Measurements from ENCODE around the gene PMS1.
A peak's percentile ranks its signal among the peaks of the same experiment; 100 is the strongest.

PMS1 gene

DNA sequence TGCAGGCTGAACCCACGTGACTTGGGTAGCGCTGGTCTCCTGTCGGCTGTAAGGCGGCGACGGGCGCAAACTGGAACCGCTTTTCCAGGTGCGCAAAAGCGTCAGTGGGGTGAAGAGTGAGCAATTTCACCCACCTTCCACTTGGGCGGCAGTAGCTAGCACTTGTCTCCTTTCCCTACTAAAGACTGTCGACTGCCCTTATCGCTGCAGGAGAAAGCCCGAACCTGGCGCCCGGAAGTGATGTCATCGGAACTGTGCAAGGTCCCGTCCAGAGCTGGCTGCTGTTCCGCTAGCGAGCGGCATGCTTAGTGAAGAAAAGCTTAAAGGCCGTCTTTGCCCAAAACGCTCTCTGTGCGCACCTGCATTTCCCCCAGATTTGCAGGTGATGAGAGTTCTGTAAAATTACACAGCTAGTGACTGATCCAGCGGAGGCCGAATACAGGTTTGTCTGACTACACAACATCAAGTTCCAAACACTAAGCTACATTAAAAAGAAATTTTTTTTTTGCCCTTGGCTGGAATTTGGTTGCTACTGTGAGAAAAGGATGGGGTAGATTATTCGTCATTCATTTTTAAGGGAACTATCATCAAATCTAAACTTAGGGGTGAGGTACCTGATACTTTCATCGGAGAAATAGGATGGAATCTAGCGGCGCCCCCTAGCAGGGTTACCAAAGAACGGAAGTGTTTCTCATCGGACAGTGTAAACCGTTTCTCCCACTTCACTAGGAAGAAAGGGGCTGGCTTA, 21.5 kb upstream of the PMS1 start, which contains the start of gene OSGEPL1:
OSGEPL1 (minus strand) TSS at position 242 of the 748 bp plus-strand sequence. CDS start 1,152 bp downstream, outside the sequence.
- peak; percentile 82 for DNase-seq
- Mint-ChIP-seq H3K4me1 (peaks cover 10% of the 10 kb centered on the region), H3K9me3 (no peaks in the 10 kb centered on the region), H3K36me3 (ENCODE audit: low read depth) (peaks cover 47% of the 10 kb centered on the region), H3K27ac (peak within 1 kb of the TSS; percentile 99), H3K27me3 (ENCODE audit: low read depth, poor library complexity) (no peaks in the 10 kb centered on the region), H3K4me3 (peak within 1 kb of the TSS; percentile 91)
- TF ChIP-seq, protein P1, sequence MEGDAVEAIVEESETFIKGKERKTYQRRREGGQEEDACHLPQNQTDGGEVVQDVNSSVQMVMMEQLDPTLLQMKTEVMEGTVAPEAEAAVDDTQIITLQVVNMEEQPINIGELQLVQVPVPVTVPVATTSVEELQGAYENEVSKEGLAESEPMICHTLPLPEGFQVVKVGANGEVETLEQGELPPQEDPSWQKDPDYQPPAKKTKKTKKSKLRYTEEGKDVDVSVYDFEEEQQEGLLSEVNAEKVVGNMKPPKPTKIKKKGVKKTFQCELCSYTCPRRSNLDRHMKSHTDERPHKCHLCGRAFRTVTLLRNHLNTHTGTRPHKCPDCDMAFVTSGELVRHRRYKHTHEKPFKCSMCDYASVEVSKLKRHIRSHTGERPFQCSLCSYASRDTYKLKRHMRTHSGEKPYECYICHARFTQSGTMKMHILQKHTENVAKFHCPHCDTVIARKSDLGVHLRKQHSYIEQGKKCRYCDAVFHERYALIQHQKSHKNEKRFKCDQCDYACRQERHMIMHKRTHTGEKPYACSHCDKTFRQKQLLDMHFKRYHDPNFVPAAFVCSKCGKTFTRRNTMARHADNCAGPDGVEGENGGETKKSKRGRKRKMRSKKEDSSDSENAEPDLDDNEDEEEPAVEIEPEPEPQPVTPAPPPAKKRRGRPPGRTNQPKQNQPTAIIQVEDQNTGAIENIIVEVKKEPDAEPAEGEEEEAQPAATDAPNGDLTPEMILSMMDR (IDR thresholded peaks at IDR 0.05), result no peak

DNA sequence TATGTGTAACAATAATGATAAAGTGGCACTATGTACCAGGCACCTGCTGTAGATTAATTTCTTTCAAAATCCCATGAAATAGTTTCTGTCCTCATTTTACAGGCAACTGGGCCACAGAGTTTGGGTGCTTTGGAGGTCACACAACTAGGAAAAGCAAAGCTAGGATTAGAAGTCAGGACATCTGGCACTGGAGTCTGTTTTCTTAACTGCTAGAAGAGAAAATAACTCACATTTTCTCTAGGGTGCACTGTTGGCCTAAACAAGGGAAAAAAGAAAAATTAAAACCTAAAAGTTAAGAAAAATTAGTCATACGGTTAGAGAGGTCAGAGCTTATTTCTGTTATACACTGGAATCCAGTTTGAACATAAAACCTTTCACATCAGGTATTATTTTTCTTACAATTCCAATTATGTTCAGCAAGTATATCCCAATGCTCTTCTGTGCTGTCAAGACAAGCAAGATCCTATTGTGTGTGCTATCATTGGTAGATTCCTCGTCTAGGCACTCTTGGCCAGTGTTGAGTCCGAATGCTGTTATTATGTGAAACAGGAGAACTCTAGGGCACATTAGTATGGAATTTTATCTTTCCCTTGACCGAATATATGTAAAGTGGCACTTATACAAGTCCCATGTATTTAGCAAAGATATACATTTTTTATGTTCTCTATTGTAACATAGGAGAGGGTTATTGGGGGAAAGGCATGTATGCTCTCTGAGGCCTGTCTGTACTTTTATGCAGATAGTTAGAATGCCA, 20.2 kb upstream of the PMS1 start:
- Mint-ChIP-seq H3K27ac (peak overlapping the region; percentile 18), H3K4me1 (peaks cover 10% of the 10 kb centered on the region), H3K4me3 (peak overlapping the region; percentile 23), H3K27me3 (ENCODE audit: low read depth, poor library complexity) (no peaks in the 10 kb centered on the region), H3K9me3 (no peaks in the 10 kb centered on the region), H3K36me3 (ENCODE audit: low read depth) (peaks cover 42% of the 10 kb centered on the region)
- no peak for DNase-seq
- TF ChIP-seq, protein P1 (IDR thresholded peaks at IDR 0.05), result no peak

DNA sequence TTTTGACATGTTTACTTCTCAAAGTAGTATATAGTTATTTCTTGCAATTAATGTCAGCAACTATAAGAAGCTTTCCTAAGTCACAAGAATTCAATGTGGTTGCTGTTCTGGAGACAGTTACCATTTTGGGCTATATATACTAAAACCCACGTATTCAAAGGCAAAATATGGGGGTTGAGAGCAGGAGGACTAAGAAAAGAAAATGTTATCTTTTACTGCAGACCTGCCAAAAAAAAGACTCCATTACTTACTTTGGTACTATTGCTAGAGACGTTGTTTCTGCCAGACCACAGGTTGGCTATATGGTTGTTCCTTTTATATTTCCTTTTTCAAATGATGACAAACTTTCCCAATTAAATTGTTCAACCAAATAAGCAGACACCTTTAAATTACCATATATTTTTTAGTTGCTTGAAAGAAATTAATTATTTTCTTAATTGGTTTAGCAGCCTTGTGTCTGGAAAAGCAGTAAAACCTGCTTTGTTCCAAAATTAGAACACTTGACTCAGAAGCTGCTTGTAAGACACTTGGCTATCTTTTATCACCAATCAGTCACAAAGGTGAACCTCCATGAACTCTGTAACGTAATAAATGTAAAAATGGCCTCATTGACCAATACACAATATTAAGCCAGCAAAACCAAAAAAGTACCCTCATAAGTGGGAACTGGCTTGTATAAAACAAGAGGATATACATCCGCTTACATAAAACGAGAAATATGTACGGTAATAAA, 13.5 kb upstream of the PMS1 start:
- H3K36me3 Mint-ChIP-seq (ENCODE audit: low read depth), result peaks cover 57% of the 10 kb centered on the region
- H3K4me1 Mint-ChIP-seq, result no peaks in the 10 kb centered on the region

DNA sequence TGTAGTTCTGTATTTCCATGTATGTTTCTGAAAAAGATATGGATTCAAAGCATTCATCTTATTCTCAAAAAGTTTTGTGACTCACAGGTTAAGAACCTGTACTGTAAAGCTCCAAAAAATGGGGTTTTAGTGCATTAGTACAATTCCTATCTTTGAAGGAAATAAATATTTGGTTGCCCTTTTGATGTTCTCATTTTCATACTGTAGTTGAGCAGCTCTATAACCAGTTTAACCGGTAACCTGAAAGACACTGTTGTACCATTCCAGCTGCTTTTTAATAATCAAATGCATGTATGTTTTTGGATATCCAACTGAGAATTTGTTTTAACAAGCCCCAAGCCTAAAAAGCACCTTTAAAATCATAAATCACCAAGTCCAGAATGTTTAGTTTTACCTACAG, 12.0 kb upstream of the PMS1 start:
- H3K9me3 Mint-ChIP-seq, result no peaks in the 10 kb centered on the region
- peaks cover 43% of the 10 kb centered on the region for H3K36me3 Mint-ChIP-seq (ENCODE audit: low read depth)
- no peak overlapping the region for H3K27ac Mint-ChIP-seq
- no peaks in the 10 kb centered on the region for H3K27me3 Mint-ChIP-seq (ENCODE audit: low read depth, poor library complexity)
- H3K4me3 Mint-ChIP-seq, result no peak overlapping the region
- TF ChIP-seq, protein P1 (IDR thresholded peaks at IDR 0.05), result no peak
- DNase-seq, result no peak
- H3K4me1 Mint-ChIP-seq, result no peaks in the 10 kb centered on the region

More for the DNA sequence above, 13.5 kb upstream of the PMS1 start:
- Mint-ChIP-seq H3K4me3 (no peak overlapping the region), H3K9me3 (no peaks in the 10 kb centered on the region), H3K27me3 (ENCODE audit: low read depth, poor library complexity) (no peaks in the 10 kb centered on the region), H3K27ac (no peak overlapping the region)
- TF ChIP-seq, protein P1 (IDR thresholded peaks at IDR 0.05), result no peak
- DNase-seq, result no peak

DNA sequence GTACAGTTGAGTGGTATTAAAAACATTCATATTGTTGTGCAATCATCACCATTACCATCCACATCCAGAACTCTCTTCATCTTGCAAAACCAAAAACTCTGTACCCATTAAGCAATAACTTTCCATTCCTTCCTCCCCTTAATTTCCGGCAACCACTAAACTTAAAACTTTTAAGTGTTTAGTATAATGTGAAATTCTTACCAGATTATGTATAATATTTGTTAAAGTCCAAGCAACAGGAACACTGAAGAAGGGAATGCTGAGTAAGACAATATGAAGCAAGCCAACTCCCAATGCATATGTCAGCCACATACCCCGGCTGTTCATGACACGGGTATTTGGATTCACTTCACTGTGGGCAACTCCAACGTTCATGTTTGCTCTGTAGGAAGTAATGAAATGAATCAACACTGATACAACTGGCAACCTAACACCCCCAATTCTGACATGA, 2.0 kb upstream of the PMS1 start:
- H3K4me3 Mint-ChIP-seq, result peak overlapping the region; percentile 88

More for the DNA sequence above, 2.0 kb upstream of the PMS1 start:
- H3K27ac Mint-ChIP-seq, result peak overlapping the region; percentile 81
- no peaks in the 10 kb centered on the region for H3K9me3 Mint-ChIP-seq
- no peak for DNase-seq
- peaks cover 2% of the 10 kb centered on the region for H3K27me3 Mint-ChIP-seq (ENCODE audit: low read depth, poor library complexity)
- TF ChIP-seq, protein P1 (IDR thresholded peaks at IDR 0.05), result no peak
- peaks cover 64% of the 10 kb centered on the region for H3K36me3 Mint-ChIP-seq (ENCODE audit: low read depth)
- H3K4me1 Mint-ChIP-seq, result peaks cover 43% of the 10 kb centered on the region
